Measurements from ENCODE around the gene PPP1R18. TPM values are rescaled to one million over a fixed set of nuclear protein-coding genes. Genes with fewer than 3 reads are reported as not detected.

The PPP1R18 gene
- total RNA-seq, 1 experiment from 2014 or later: 33.6 TPM

DNA sequence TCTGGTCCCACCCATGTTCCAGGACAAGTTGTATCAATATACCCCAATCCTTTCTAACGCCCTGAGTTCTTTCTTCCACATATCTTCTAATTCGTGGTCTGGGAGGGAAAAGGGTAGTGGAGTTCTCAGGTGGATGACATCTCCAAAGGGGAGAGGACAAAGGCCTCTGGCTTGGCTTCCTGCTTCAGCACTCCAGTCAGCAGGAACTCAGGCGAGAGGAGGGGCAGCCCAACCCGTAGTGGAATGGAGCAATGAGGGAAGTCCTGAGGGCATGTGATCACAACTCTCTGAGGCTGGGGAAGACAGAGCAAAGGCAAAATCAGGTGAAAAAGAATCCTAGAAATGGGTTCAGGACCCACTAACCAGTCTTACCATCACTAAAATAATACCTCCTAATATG lies 13.9 kb upstream of the PPP1R18 start:
- no peak overlapping the region for H3K4me2 ChIP-seq (ENCODE audit: low read length)
- TF ChIP-seq JUND (IDR thresholded peaks at IDR 0.05) (no peak), TCF7L2 (IDR thresholded peaks at IDR 0.05; ENCODE audit: borderline replicate concordance, extremely low read depth, insufficient read depth, insufficient read length) (no peak), SP1 (IDR thresholded peaks at IDR 0.05; ENCODE audit: low read depth) (no peak), POLR2AphosphoS5 (IDR thresholded peaks at IDR 0.05; ENCODE audit: low read depth, low read length) (no peak), ELF1 (IDR thresholded peaks at IDR 0.05; ENCODE audit: borderline replicate concordance, low read depth) (no peak), ZNF274 (IDR thresholded peaks at IDR 0.05; ENCODE audit: low read depth, low read length) (no peak), CTCF (IDR thresholded peaks at IDR 0.05 in 2 of 3, conservative IDR thresholded peaks at IDR 0.05 in 1 of 3; ENCODE audit: borderline replicate concordance in 1 of 3, insufficient read depth in 1 of 3, low read depth in 2 of 3, low read length in 2 of 3) (no peak), SIN3A (IDR thresholded peaks at IDR 0.05; ENCODE audit: low read depth) (no peak), RAD21 (IDR thresholded peaks at IDR 0.05; ENCODE audit: low read depth) (no peak), YY1 (IDR thresholded peaks at IDR 0.05; ENCODE audit: extremely low read depth, insufficient replicate concordance, low read depth, low read length) (no peak)
- TF ChIP-seq, protein P1, sequence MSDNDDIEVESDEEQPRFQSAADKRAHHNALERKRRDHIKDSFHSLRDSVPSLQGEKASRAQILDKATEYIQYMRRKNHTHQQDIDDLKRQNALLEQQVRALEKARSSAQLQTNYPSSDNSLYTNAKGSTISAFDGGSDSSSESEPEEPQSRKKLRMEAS (IDR thresholded peaks at IDR 0.05): no peak
- H3K9me3 ChIP-seq (ENCODE audit: control insufficient read depth in 1 of 2, insufficient read depth in 1 of 2, low read depth in 1 of 2, low read length in 2 of 2): no peaks in the 10 kb centered on the region
- ATAC-seq (no peak), DNase-seq (ENCODE audit: low read depth, low spot score) (no peak)
- BruUV-seq (replicated peaks): no TSS peak
- ChIA-PET CTCF (no interaction called here), RAD21 (ENCODE audit: low non-redundant PET in 1 of 2, low total read pairs in 2 of 2, uncharacterized antibody in 2 of 2, unreplicated experiment in 2 of 2) (no interaction called here), POLR2A (no interaction called here)
- no peak overlapping the region for H3K4me3 ChIP-seq (replicated peaks in 1 of 2; ENCODE audit: low read depth in 1 of 2, low read length in 2 of 2)
- intact Hi-C loops (cut with micrococcal nuclease): no loop called here
- H3K27ac ChIP-seq (ENCODE audit: low read depth, low read length): no peak overlapping the region
- H3K9ac ChIP-seq (ENCODE audit: low read length): no peak overlapping the region
- H2AFZ ChIP-seq (ENCODE audit: low read depth, low read length, poor library complexity, severe bottlenecking): no peak overlapping the region
- H3K27me3 ChIP-seq (ENCODE audit: insufficient read depth, low read length): no peaks in the 10 kb centered on the region
- peaks cover 7 to 18% of the 10 kb centered on the region in 2 experiments; a peak in 3 of 4 replicates for H3K36me3 ChIP-seq (ENCODE audit: control insufficient read depth in 1 of 2, insufficient read depth in 2 of 2, low read length in 2 of 2)
- H4K20me1 ChIP-seq (ENCODE audit: insufficient read depth): no peaks in the 10 kb centered on the region
- peaks cover 8 to 11% of the 10 kb centered on the region in 2 experiments for H3K4me1 ChIP-seq (ENCODE audit: control insufficient read depth in 1 of 2, insufficient read depth in 2 of 2, low read length in 2 of 2)
- no peaks in the 10 kb centered on the region for H3K79me2 ChIP-seq (ENCODE audit: insufficient read depth, low read length)
- H3K9me2 ChIP-seq (ENCODE audit: insufficient read depth): no peaks in the 10 kb centered on the region

Measured in HCT116 (cell line).